ENCODE measurements around the gene CCNE1.

The CCNE1 gene

GRCh38 chr19:29867984-29868383 lies 56.2 kb downstream of the CCNE1 start:
- no peak for TF ChIP-seq CTCF (IDR thresholded peaks at IDR 0.05; ENCODE audit: insufficient read depth, missing control alignments)
- no peak for DNase-seq (ENCODE audit: insufficient read length, low spot score)
- no peak for FAIRE-seq

- no peak for TF ChIP-seq CTCF (IDR thresholded peaks at IDR 0.05; ENCODE audit: insufficient read depth, missing control alignments)
- FAIRE-seq (no peak), DNase-seq (ENCODE audit: insufficient read length, low spot score) (no peak)
These were observed 59.4 kb downstream of the CCNE1 start for GRCh38 chr19:29871143-29871542.

GRCh38 chr19:29872224-29872731 lies 60.5 kb downstream of the CCNE1 start:
- FAIRE-seq: no peak
- TF ChIP-seq CTCF (IDR thresholded peaks at IDR 0.05; ENCODE audit: insufficient read depth, missing control alignments): no peak
- DNase-seq (ENCODE audit: insufficient read length, low spot score): no peak

- TF ChIP-seq CTCF (IDR thresholded peaks at IDR 0.05; ENCODE audit: insufficient read depth, missing control alignments): peak; percentile 61
- no peak for FAIRE-seq
These were observed 61.4 kb downstream of the CCNE1 start for GRCh38 chr19:29873024-29873800.

More at GRCh38 chr19:29873024-29873800, 61.4 kb downstream of the CCNE1 start:
- DNase-seq (ENCODE audit: insufficient read length, low spot score): peak; percentile 81

Measured in D721Med (cell line).